Stimulated activated CD4-positive, alpha-beta T cell treated with anti-CD3 and anti-CD28 coated beads, Interleukin-1b, Interleukin-23, amount 100 ng/mL, for 48 hours (primary cell): Measurements from ENCODE around the gene TMA7.
"Not testable (repeated sequence)": the region's sequence is repeated elsewhere in the genome, so short reads cannot be mapped to it uniquely, and the experiment has no call there.

ENCODE experiments used
- DNase-seq: peaks from one replicate; pipeline ENCODE4 v3.0.0-alpha.2; 2020

Gene TMA7

GRCh38 chr3:48437812-48438211, 2.2 kb upstream of the TMA7 start:
- DNase-seq = no peak

- DNase-seq = no peak
Observed at GRCh38 chr3:48440590-48440958, 517 bp downstream of the TMA7 start.

GRCh38 chr3:48441940-48442339, 1.9 kb downstream of the TMA7 start:
- DNase-seq = no peak

- DNase-seq = no peak
Observed at GRCh38 chr3:48445277-48445882, 5.3 kb downstream of the TMA7 start.

- no peak for DNase-seq
Observed at GRCh38 chr3:48446043-48446424, 6.0 kb downstream of the TMA7 start.

- DNase-seq = peak; percentile 83
Observed at GRCh38 chr3:48446425-48447193, 6.6 kb downstream of the TMA7 start, which contains the start of gene ATRIP. ATRIP (plus strand) TSS chr3:48446737; CDS start chr3:48446846, 109 bp downstream.

- no peak for DNase-seq
Observed at GRCh38 chr3:48451270-48451669, 11.2 kb downstream of the TMA7 start.

GRCh38 chr3:48456456-48456855, 16.4 kb downstream of the TMA7 start:
- no peak for DNase-seq

GRCh38 chr3:48459331-48459730, 19.3 kb downstream of the TMA7 start:
- DNase-seq = no peak

GRCh38 chr3:48459773-48460516, 19.9 kb downstream of the TMA7 start:
- no peak for DNase-seq

- DNase-seq = no peak
Observed at GRCh38 chr3:48460517-48460902, 20.5 kb downstream of the TMA7 start.

GRCh38 chr3:48461767-48462166, 21.7 kb downstream of the TMA7 start:
- not testable (repeated sequence) for DNase-seq

- no peak for DNase-seq
Observed at GRCh38 chr3:48463703-48464102, 23.6 kb downstream of the TMA7 start.

- no peak for DNase-seq
Observed at GRCh38 chr3:48464713-48465221, 24.7 kb downstream of the TMA7 start.

GRCh38 chr3:48465237-48465530, 25.1 kb downstream of the TMA7 start:
- DNase-seq = no peak

- DNase-seq = peak; percentile 81
Observed at GRCh38 chr3:48465531-48466378, 25.7 kb downstream of the TMA7 start.

- peak; percentile 36 for DNase-seq
Observed at GRCh38 chr3:48466386-48467109, 26.5 kb downstream of the TMA7 start.

- no peak for DNase-seq
Observed at GRCh38 chr3:48467110-48467454, 27.0 kb downstream of the TMA7 start.

GRCh38 chr3:48467473-48468267, 27.6 kb downstream of the TMA7 start:
- no peak for DNase-seq

- no peak for DNase-seq
Observed at GRCh38 chr3:48468329-48468731, 28.3 kb downstream of the TMA7 start.
